GM12891 (cell line): Measurements from ENCODE around the gene ZNF662.

ENCODE experiments used
- DNase-seq: peaks from one replicate; pipeline ENCODE4 v3.0.0; 2011; ENCODE audit warnings: low spot score; ENCODE audit not compliant: insufficient read length
- FAIRE-seq: peaks from 2 replicates; lab custom pipeline; 2011; peaks lifted over from hg19 to GRCh38; lab: Jason Lieb, UNC
- PAX5 ChIP-seq: IDR thresholded peaks from 2 replicates; pipeline ENCODE4 v1.6.1; 2011; ENCODE audit warnings: low read length, moderate library complexity, mild to moderate bottlenecking; ENCODE audit not compliant: insufficient read depth, severe bottlenecking
- POLR2A ChIP-seq: IDR thresholded peaks from 2 replicates; pipeline ENCODE4 v1.6.1; 2011; ENCODE audit warnings: low read depth, low read length, control low read depth
- POLR2AphosphoS5 ChIP-seq: IDR thresholded peaks from 2 replicates; pipeline ENCODE4 v1.6.1; 2011; ENCODE audit warnings: low read depth, low read length, control low read depth
- POU2F2 ChIP-seq: IDR thresholded peaks from 2 replicates; pipeline ENCODE4 v1.6.1; 2011; ENCODE audit warnings: low read depth, mild to moderate bottlenecking, control low read depth, low read length, moderate library complexity
- SPI1 ChIP-seq: IDR thresholded peaks from 2 replicates; pipeline ENCODE4 v1.6.1; 2011; ENCODE audit warnings: low read depth, low read length, control low read depth
- TAF1 ChIP-seq: IDR thresholded peaks from 2 replicates; pipeline ENCODE4 v1.6.1; 2011; ENCODE audit warnings: low read depth, low read length, control low read depth

ZNF662 gene

GRCh38 chr3:42904076-42904475 lies 1.9 kb upstream of the ZNF662 start:
- no peak for FAIRE-seq
- no peak for TF ChIP-seq TAF1
- TF ChIP-seq PAX5, result no peak
- TF ChIP-seq POLR2A, result no peak
- no peak for TF ChIP-seq POLR2AphosphoS5
- TF ChIP-seq SPI1, result no peak
- no peak for TF ChIP-seq POU2F2
- DNase-seq, result no peak

- DNase-seq (no peak), FAIRE-seq (no peak)
- no peak for TF ChIP-seq SPI1
- TF ChIP-seq POLR2AphosphoS5, result no peak
- no peak for TF ChIP-seq TAF1
- TF ChIP-seq POLR2A, result no peak
- no peak for TF ChIP-seq POU2F2
- no peak for TF ChIP-seq PAX5
Observed at GRCh38 chr3:42905740-42906069, 237 bp upstream of the ZNF662 start.

DNA sequence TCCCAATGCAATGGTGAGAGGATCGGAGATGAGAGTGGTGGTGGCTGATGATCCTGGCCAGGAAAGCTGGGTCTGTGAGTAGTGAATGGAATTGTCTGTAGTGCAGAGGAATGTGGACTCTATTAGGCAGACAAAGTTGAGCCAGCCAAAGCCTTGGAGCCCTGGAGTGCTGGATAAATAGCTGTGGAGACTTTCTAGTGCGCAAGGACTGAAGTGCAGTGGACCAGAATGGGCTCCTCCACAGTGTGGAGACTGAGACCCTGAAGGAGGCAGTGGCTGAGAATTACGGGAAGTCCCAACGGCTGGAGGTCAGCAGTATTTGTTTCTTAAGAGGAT lies 874 bp downstream of the ZNF662 start:
- no peak for DNase-seq
- no peak for TF ChIP-seq POU2F2
- no peak for TF ChIP-seq POLR2AphosphoS5
- no peak for FAIRE-seq

DNA sequence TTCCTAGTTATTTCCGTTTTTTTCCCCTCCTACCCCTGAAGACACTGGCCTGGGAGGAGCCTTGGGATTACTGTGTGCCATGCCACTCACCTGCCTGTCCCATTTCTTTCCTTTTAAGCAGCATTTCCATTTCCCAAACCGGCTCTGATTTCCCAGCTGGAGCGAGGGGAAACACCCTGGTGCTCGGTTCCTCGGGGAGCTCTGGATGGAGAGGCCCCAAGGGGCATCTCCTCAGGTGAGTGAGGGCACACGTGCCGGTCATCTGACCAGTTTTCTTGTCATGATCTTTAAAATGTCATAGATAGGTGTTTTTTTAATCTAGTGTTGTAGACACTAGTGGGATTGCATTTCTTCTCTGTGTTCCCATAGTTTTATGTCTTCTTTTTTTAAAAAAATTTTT lies 2.7 kb downstream of the ZNF662 start:
- FAIRE-seq (no peak), DNase-seq (no peak)
- TF ChIP-seq POLR2A (no peak), PAX5 (no peak), POLR2AphosphoS5 (no peak), SPI1 (no peak), POU2F2 (no peak), TAF1 (no peak)

DNA sequence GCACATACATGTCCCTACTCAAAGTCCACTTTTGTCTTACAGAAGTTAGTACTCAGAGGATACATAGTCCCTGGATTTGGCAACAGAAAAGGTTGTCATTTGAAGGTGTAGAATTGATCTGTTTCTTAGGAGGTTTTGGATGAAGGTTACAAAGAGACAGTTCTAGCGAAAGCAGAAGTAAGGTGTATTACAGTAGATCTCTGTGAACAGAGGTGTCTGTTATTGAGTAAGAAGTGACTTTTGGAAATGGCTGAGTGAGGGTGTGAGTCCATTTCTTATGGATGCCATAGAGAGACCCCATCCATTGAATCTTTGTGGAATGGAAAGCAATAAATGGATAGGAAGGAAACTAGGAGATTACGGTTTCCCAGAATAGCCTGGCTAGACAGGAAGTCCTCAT lies 5.6 kb downstream of the ZNF662 start:
- DNase-seq (no peak), FAIRE-seq (no peak)
- TF ChIP-seq PAX5 (no peak), TAF1 (no peak), POU2F2 (no peak), SPI1 (no peak), POLR2AphosphoS5 (no peak), POLR2A (no peak)

DNA sequence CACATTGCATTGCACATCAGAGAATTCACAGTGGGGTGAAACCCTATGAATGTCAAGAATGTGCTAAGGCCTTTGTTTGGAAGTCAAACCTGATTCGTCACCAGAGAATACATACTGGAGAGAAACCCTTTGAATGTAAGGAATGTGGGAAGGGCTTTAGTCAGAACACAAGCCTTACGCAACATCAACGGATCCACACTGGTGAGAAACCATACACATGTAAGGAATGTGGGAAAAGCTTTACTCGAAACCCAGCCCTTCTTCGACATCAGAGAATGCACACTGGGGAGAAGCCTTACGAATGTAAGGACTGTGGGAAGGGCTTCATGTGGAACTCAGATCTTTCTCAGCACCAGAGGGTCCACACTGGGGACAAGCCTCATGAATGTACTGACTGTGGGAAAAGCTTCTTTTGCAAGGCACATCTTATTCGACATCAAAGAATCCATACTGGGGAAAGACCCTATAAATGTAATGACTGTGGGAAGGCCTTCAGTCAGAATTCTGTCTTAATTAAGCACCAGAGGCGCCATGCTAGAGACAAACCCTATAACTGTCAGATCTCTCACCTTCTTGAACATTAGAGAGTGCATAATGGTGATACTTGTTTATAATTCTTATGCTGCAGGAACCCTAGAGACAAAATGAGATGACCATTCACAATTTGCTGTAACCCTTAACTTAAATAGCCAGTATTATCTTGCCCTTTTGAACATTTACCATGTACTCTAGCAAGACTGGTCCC lies 9.0 kb downstream of the ZNF662 start:
- TF ChIP-seq POLR2AphosphoS5 (no peak), SPI1 (no peak), POLR2A (no peak), POU2F2 (no peak), TAF1 (no peak), PAX5 (no peak)
- FAIRE-seq (no peak), DNase-seq (no peak)

DNA sequence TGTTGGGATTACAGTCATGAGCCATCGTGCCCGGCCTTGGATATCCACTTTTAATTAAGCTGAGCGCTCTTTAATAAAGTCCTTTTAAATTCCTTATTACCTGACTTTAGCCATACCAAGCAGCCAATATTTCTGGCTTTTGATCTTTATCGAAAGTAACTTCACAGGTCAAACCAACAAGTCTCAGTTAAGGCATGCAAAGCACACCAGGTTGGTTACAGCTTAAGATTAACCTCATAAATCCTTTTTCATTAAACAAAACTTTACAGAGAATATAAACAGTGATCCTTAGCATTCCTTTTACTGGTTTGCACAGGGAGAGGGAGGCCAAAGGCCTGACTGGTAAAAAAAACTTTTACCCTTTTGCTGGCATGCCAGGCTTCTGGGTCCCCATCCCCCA lies 17.7 kb downstream of the ZNF662 start:
- TF ChIP-seq PAX5 (no peak), TAF1 (no peak), POU2F2 (no peak), SPI1 (no peak), POLR2AphosphoS5 (no peak), POLR2A (no peak)
- FAIRE-seq, result no peak
- DNase-seq, result no peak

DNA sequence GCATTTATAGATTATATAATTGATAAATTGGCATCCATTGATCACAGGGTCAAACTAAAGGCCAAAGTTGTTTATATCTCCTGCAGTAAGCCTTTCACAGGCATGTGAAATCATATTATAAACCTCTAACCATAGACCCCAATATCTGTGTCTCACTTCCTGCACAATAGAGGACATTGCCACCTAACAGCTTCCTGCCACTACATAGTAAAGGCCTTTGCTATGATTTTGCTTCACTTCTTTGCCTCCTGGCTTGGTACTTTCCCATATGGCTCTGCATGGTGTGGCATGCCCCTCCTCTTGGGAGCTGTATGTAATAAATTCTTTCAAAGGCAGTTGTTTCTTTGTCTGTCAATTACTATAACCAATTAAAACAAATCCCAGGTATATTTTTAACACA lies 20.4 kb downstream of the ZNF662 start:
- no peak for TF ChIP-seq POLR2A
- no peak for TF ChIP-seq POLR2AphosphoS5
- TF ChIP-seq POU2F2, result no peak
- no peak for TF ChIP-seq SPI1
- no peak for TF ChIP-seq TAF1
- no peak for TF ChIP-seq PAX5
- no peak for FAIRE-seq

DNA sequence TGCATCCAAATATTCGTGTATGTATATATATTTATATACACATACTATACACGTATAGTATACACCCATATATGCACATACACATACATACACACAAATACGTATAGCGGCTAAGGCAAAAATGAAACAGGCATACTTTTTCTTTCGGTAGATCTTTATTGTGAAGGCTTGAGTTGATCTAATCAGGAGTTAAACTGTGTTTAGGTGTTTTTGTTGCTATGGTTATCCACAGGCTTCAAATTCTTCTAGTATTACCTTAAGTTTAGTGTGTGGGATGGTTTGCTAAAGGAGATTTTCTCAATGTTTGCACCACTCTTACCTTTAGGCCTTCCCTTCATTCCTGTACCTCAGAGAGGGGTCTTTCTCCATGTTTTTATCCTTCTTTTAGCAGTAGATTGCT lies 28.2 kb downstream of the ZNF662 start:
- DNase-seq (no peak), FAIRE-seq (no peak)
- no peak for TF ChIP-seq POU2F2
- TF ChIP-seq POLR2A, result no peak
- TF ChIP-seq POLR2AphosphoS5, result no peak
- no peak for TF ChIP-seq SPI1
- no peak for TF ChIP-seq TAF1
- TF ChIP-seq PAX5, result no peak

More for the DNA sequence above, 20.4 kb downstream of the ZNF662 start:
- DNase-seq, result no peak

GRCh38 chr3:42934910-42935309 lies 29.0 kb downstream of the ZNF662 start:
- TF ChIP-seq PAX5, result no peak
- no peak for TF ChIP-seq POU2F2
- TF ChIP-seq POLR2A, result no peak
- no peak for TF ChIP-seq SPI1
- TF ChIP-seq TAF1, result no peak
- TF ChIP-seq POLR2AphosphoS5, result no peak
- FAIRE-seq (no peak), DNase-seq (no peak)
